HepG2 (cell line): ENCODE data around the gene MXRA7. TPM values are rescaled to one million over a fixed set of nuclear protein-coding genes. Genes with fewer than 3 reads are reported as not detected.
A peak's percentile ranks its signal among the peaks of the same experiment; 100 is the strongest.

Source experiments
- CERS6 ChIP-seq: sonication (generic); formaldehyde crosslinking; IDR thresholded peaks from 2 replicates; pipeline ENCODE4 v1.5.0; 2020; ENCODE audit warnings: missing genetic modification reagents
- FOXK2 ChIP-seq: fragments of 450-650 bp; IDR thresholded peaks from 2 replicates; pipeline ENCODE4 v1.6.1; 2016
- HOXA9 ChIP-seq: sonication (generic); formaldehyde crosslinking; IDR thresholded peaks from 2 replicates; pipeline ENCODE4 v1.8.1; 2022; ENCODE audit warnings: missing genetic modification reagents, mild to moderate bottlenecking, moderate library complexity, borderline replicate concordance
- MLX ChIP-seq: IDR thresholded peaks from 2 replicates; pipeline ENCODE4 v1.6.1; 2016
- MXD4 ChIP-seq: IDR thresholded peaks from 2 replicates; pipeline ENCODE4 v1.6.1; 2016; ENCODE audit warnings: mild to moderate bottlenecking, missing biosample characterization, missing genetic modification reagents
- MXI1 ChIP-seq: IDR thresholded peaks from 3 replicates; pipeline ENCODE4 v1.6.1; 2012; ENCODE audit warnings: low read depth, low read length, inconsistent platforms, borderline replicate concordance
- NFE2L2 ChIP-seq: fragments of 150-350 bp; IDR thresholded peaks from 2 replicates; pipeline ENCODE4 v1.6.1; 2014; ENCODE audit warnings: low read length
- NRL ChIP-seq: sonication (generic); formaldehyde crosslinking; IDR thresholded peaks from 2 replicates; pipeline ENCODE4 v1.5.0; 2020; ENCODE audit warnings: missing genetic modification reagents, mild to moderate bottlenecking, moderate library complexity, borderline replicate concordance
- SP4 ChIP-seq: sonication (generic); formaldehyde crosslinking; IDR thresholded peaks from 2 replicates; pipeline ENCODE4 v1.8.1; 2023; ENCODE audit warnings: mild to moderate bottlenecking, missing genetic modification reagents
- STAG1 ChIP-seq: sonication (generic); formaldehyde crosslinking; IDR thresholded peaks from 2 replicates; pipeline ENCODE4 v1.4.0; 2020; ENCODE audit warnings: missing genetic modification reagents
- USF2 ChIP-seq, 2 experiments: sonication (generic) in 1 of 2; formaldehyde crosslinking in 1 of 2; IDR thresholded peaks; 2 replicates each; pipeline versions ENCODE4 v1.5.1 to v1.6.1; 2011 to 2020; ENCODE audit warnings: borderline replicate concordance in 1 of 2, low read depth in 1 of 2, low read length in 1 of 2, mild to moderate bottlenecking in 1 of 2, missing genetic modification reagents in 1 of 2, moderate library complexity in 1 of 2
- ZFP1 ChIP-seq: IDR thresholded peaks from 2 replicates; pipeline ENCODE4 v1.6.1; 2016
- ZNF142 ChIP-seq: sonication (generic); formaldehyde crosslinking; IDR thresholded peaks from 2 replicates; pipeline ENCODE4 v1.4.0; 2020; ENCODE audit warnings: missing genetic modification reagents
- ZNF224 ChIP-seq: sonication (generic); formaldehyde crosslinking; IDR thresholded peaks from 2 replicates; pipeline ENCODE4 v1.5.0; 2020; ENCODE audit warnings: mild to moderate bottlenecking, missing genetic modification reagents
- ZNF337 ChIP-seq: sonication (generic); formaldehyde crosslinking; IDR thresholded peaks from 2 replicates; pipeline ENCODE4 v1.5.1; 2020; ENCODE audit warnings: missing genetic modification reagents, low read depth, mild to moderate bottlenecking, borderline replicate concordance
- ZNF34 ChIP-seq: sonication (generic); formaldehyde crosslinking; IDR thresholded peaks from 2 replicates; pipeline ENCODE4 v1.4.0; 2020; ENCODE audit warnings: mild to moderate bottlenecking, missing genetic modification reagents, borderline replicate concordance
- ZNF652 ChIP-seq: IDR thresholded peaks from 2 replicates; pipeline ENCODE4 v1.6.1; 2016; ENCODE audit warnings: low read depth, borderline replicate concordance
- ZNF672 ChIP-seq: sonication (generic); formaldehyde crosslinking; IDR thresholded peaks from 2 replicates; pipeline ENCODE4 v1.8.1; 2022; ENCODE audit warnings: missing genetic modification reagents
- ZNF724P ChIP-seq: sonication (generic); formaldehyde crosslinking; IDR thresholded peaks from 2 replicates; pipeline ENCODE4 v1.8.0; 2022; ENCODE audit warnings: missing genetic modification reagents, borderline replicate concordance
- polyA plus RNA-seq, 8 experiments: library from polyadenylated mRNA; depleted of rRNA in 3 of 8; stranded (reverse) in 7 of 8; unstranded in 1 of 8; fragments of >200 nt; fragmentation: Illumina TruSeq in 4 of 8; extraction: Trizol in 4 of 8; gene quantifications; 2 replicates each; pipeline versions ENCODE4 v1.2.1 to v1.2.3, GENCODE V29; 2011 to 2016; ENCODE audit warnings: low read depth in 4 of 8, missing spikeins in 1 of 8, mixed read lengths in 1 of 8; ENCODE audit not compliant: insufficient read depth in 1 of 8
- total RNA-seq, 5 experiments: library from RNA; depleted of rRNA; stranded (reverse); fragments of >200 nt; fragmentation: Illumina TruSeq; extraction: Trizol; gene quantifications; 2 replicates each; pipeline ENCODE4 v1.2.3, GENCODE V29; 2016; ENCODE audit warnings: low read depth in 1 of 5
- TF ChIP-seq, protein P1 (sequence below): sonication (generic); formaldehyde crosslinking; IDR thresholded peaks from 2 replicates; pipeline ENCODE4 v1.4.0; 2020; ENCODE audit warnings: missing genetic modification reagents

The MXRA7 gene
- total and polyA plus RNA-seq, 2 of the 13 experiments (the other 11 are each of a cell fraction or from before 2014, with no cell fraction given): 44.8 to 112 TPM

GRCh38 chr17:76737082-76737675 is 26.4 kb upstream of the MXRA7 start, which contains the start of gene SRSF2 (continued):
- TF ChIP-seq ZNF142: peak; percentile 95
- TF ChIP-seq CERS6: peak; percentile 76; the same call in 1 of the 2 replicates
- TF ChIP-seq ZNF672 (CRISPR knock-in tag): 0 out of 2 replicates have a peak, but pooled peaks have one; percentile 57
- peak; percentile 83 for TF ChIP-seq MXD4
- TF ChIP-seq NFE2L2: peak; percentile 97
- no peak; the same call in none of the 2 replicates for TF ChIP-seq ZNF724P (CRISPR knock-in tag)
- no peak; the same call in 1 of the 2 replicates for TF ChIP-seq ZNF337 (CRISPR knock-in tag)
- TF ChIP-seq ZNF34: no peak
- peak; percentile 95 for TF ChIP-seq ZNF224
- peak; percentile 89 for TF ChIP-seq NRL
- TF ChIP-seq HOXA9 (CRISPR knock-in tag): peak; percentile 69
- TF ChIP-seq MXI1: peak; percentile 82; the same call in 2 of the 3 replicates
- TF ChIP-seq ZFP1 (CRISPR knock-in tag): peak; percentile 68; the same call in 1 of the 2 replicates
- TF ChIP-seq FOXK2: 0 out of 2 replicates have a peak, but pooled peaks have one; percentile 30
- TF ChIP-seq STAG1 (CRISPR knock-in tag): peak; percentile 27; the same call in 1 of the 2 replicates
- TF ChIP-seq USF2 (IDR thresholded peaks at IDR 0.05; ENCODE audit: low read depth, low read length): no peak
- TF ChIP-seq USF2 (CRISPR knock-in tag; IDR thresholded peaks at IDR 0.05; ENCODE audit: borderline replicate concordance): no peak
- TF ChIP-seq, protein P1, sequence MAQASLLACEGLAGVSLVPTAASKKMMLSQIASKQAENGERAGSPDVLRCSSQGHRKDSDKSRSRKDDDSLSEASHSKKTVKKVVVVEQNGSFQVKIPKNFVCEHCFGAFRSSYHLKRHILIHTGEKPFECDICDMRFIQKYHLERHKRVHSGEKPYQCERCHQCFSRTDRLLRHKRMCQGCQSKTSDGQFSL (CRISPR knock-in tag): peak; percentile 78
- TF ChIP-seq MLX: no peak; the same call in 1 of the 2 replicates
- TF ChIP-seq SP4 (CRISPR knock-in tag): peak; percentile 89
- peak; percentile 54 for TF ChIP-seq ZNF652 (CRISPR knock-in tag)
